ENCODE results near the gene CDH18. TPM values are rescaled to one million over a fixed set of nuclear protein-coding genes. Genes with fewer than 3 reads are reported as not detected.

CDH18 gene
- total RNA-seq, 2 donors from 2014 or later = 0.78 to 2.0 TPM

- no peaks in the 10 kb centered on the region for H3K27me3 ChIP-seq
- H3K36me3 ChIP-seq (replicated peaks in 1 of 2; ENCODE audit: insufficient read depth in 1 of 2, low read depth in 2 of 2) = no peaks in the 10 kb centered on the region
- DNase-seq (no peak), ATAC-seq (no peak)
- 64 to 82% methylated on average over 4 of the region's 4 CpGs for WGBS, 2 donors
- H3K4me3 ChIP-seq = no peak overlapping the region
- no peak overlapping the region for H3K27ac ChIP-seq
- no peaks in the 10 kb centered on the region for H3K4me1 ChIP-seq
- intact Hi-C loops (cut with DNase I) = no loop called here
- H3K9me3 ChIP-seq = no peaks in the 10 kb centered on the region
- TF ChIP-seq POLR2A (IDR thresholded peaks at IDR 0.05) (no peak), CTCF (IDR thresholded peaks at IDR 0.05) (no peak)
Observed at GRCh38 chr5:19910136-19910535, 77.9 kb downstream of the CDH18 start.

DNA sequence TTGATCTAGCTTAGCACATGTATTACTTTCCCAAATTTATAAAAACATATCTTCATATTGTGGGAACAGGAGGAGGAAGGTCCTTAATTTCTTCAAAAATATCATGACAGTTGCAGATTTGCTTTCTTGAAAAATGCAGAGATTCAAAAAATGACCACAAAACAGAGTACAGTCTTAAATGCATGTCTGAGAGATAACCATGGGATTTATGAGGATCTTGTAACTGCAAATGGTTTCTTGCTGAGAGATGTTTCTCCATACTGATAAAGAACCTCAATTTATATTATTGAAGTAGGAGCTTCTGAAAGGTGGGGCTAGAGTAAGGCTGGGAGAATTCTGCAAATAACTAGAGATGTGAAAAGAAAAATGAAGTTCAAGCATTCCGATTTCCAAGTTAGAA is 83.2 kb downstream of the CDH18 start:
- no peak for ATAC-seq
- Histone ChIP-seq H3K4me1 (no peaks in the 10 kb centered on the region), H3K27me3 (no peaks in the 10 kb centered on the region), H3K9me3 (no peaks in the 10 kb centered on the region), H3K36me3 (replicated peaks in 1 of 2; ENCODE audit: insufficient read depth in 1 of 2, low read depth in 2 of 2) (no peaks in the 10 kb centered on the region), H3K4me3 (no peak overlapping the region), H3K27ac (no peak overlapping the region)
- DNase-seq = no peak
- intact Hi-C loops (cut with DNase I) = no loop called here
- TF ChIP-seq CTCF (IDR thresholded peaks at IDR 0.05) (no peak), POLR2A (IDR thresholded peaks at IDR 0.05) (no peak)
- WGBS, 2 donors = 0 to 88% methylated on average over 1 of the region's 1 CpG

- no peaks in the 10 kb centered on the region for H3K9me3 ChIP-seq
- DNase-seq (no peak), ATAC-seq (no peak)
- no peak overlapping the region for H3K4me3 ChIP-seq
- H3K27ac ChIP-seq = no peak overlapping the region
- no peak for TF ChIP-seq POLR2A (IDR thresholded peaks at IDR 0.05)
- TF ChIP-seq CTCF (IDR thresholded peaks at IDR 0.05) = no peak
- no peaks in the 10 kb centered on the region for H3K4me1 ChIP-seq
- 86 to 89% methylated on average over 5 of the region's 5 CpGs for WGBS, 2 donors
- no peaks in the 10 kb centered on the region for H3K36me3 ChIP-seq (replicated peaks in 1 of 2; ENCODE audit: insufficient read depth in 1 of 2, low read depth in 2 of 2)
- intact Hi-C loops (cut with DNase I) = no loop called here
- H3K27me3 ChIP-seq = no peaks in the 10 kb centered on the region
Observed at GRCh38 chr5:19903611-19904010, 84.4 kb downstream of the CDH18 start.

DNA sequence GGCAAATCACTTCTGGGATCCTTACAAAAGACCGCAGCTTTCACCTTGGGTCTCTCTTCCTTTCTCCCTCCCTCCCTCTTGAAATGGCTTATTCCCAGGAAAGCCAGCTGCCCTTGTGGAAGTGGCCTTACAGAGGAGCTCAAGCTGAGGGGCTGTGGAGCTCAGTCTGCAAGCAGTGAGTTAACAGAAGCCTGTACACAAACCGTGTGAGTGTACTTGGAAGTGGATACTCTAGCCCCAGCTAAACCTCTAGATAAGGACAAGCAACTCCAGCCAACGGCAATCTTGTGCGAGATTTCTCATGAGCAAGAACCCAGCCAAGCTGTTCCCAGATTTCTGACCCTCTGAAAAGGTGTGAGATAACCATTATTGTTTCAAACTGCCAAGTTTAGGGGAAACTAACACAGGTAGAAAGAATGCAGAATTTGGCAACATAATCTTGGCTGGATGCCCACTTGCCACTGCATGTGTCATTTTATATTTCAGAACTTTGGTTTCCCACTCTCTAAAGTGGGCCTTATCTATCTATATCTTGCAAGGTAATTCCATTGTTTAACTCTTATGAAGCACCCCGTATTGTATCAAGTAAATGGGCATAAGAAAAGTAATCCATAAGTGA is 85.6 kb downstream of the CDH18 start:
- no peak for TF ChIP-seq CTCF (IDR thresholded peaks at IDR 0.05)
- Histone ChIP-seq H3K36me3 (replicated peaks in 1 of 2; ENCODE audit: insufficient read depth in 1 of 2, low read depth in 2 of 2) (no peaks in the 10 kb centered on the region), H3K27me3 (no peaks in the 10 kb centered on the region), H3K4me1 (no peaks in the 10 kb centered on the region), H3K4me3 (no peak overlapping the region), H3K27ac (no peak overlapping the region), H3K9me3 (no peaks in the 10 kb centered on the region)
- WGBS, 2 donors = 31 to 34% methylated on average over 5 of the region's 5 CpGs
- DNase-seq (peak; percentile 2 to 20 (median 12)), ATAC-seq (no peak)
- intact Hi-C loops (cut with DNase I) = no loop called here

DNA sequence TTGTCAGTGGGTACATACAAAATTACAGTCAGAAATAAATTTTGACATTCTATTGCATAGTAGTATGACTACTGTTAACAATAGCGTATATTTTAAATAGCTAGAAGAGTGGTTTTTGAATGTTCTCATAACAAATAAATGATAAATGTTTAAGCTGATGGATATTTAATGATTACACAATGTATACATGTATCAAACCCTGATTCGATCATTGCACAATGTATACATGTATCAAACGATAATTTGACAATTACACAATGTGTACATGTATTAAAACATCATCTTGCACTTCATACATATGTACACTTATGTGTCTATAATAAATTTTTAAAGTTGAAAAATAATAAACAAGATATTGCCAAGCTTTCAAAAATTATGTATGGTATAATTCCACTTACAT is 87.7 kb downstream of the CDH18 start:
- Histone ChIP-seq H3K4me1 (no peaks in the 10 kb centered on the region), H3K36me3 (replicated peaks in 1 of 2; ENCODE audit: insufficient read depth in 1 of 2, low read depth in 2 of 2) (no peaks in the 10 kb centered on the region), H3K27ac (no peak overlapping the region), H3K4me3 (no peak overlapping the region), H3K9me3 (no peaks in the 10 kb centered on the region), H3K27me3 (no peaks in the 10 kb centered on the region)
- ATAC-seq (no peak), DNase-seq (no peak)
- no peak for TF ChIP-seq POLR2A (IDR thresholded peaks at IDR 0.05)
- TF ChIP-seq CTCF (IDR thresholded peaks at IDR 0.05) = no peak
- intact Hi-C loops (cut with DNase I) = no loop called here
- 77 to 83% methylated on average over 3 of the region's 3 CpGs for WGBS, 2 donors

Measured in body of pancreas (tissue), 4 donors.